ENCODE data around the gene FXYD6. TPM values are rescaled to one million over a fixed set of nuclear protein-coding genes. Genes with fewer than 3 reads are reported as not detected.

FXYD6 gene
- total RNA-seq, 1 donor = 1.3 TPM

GRCh38 chr11:117822074-117823033, 54.1 kb downstream of the FXYD6 start:
- TF ChIP-seq CTCF (IDR thresholded peaks at IDR 0.05; ENCODE audit: insufficient read depth, low read length) = peak; percentile 59
- no peak for DNase-seq (ENCODE audit: low read depth)
- H3K4me3 ChIP-seq (ENCODE audit: low read depth, low read length) = no peak overlapping the region

- no peak overlapping the region for H3K4me3 ChIP-seq (ENCODE audit: low read depth, low read length)
- TF ChIP-seq CTCF (IDR thresholded peaks at IDR 0.05; ENCODE audit: insufficient read depth, low read length) = no peak
- no peak for DNase-seq (ENCODE audit: low read depth)
Measured at GRCh38 chr11:117821431-117821830, 55.0 kb downstream of the FXYD6 start.

GRCh38 chr11:117820516-117820915, 55.9 kb downstream of the FXYD6 start:
- no peak for DNase-seq (ENCODE audit: low read depth)
- no peak overlapping the region for H3K4me3 ChIP-seq (ENCODE audit: low read depth, low read length)
- no peak for TF ChIP-seq CTCF (IDR thresholded peaks at IDR 0.05; ENCODE audit: insufficient read depth, low read length)

GRCh38 chr11:117820071-117820470, 56.4 kb downstream of the FXYD6 start:
- H3K4me3 ChIP-seq (ENCODE audit: low read depth, low read length) = no peak overlapping the region
- TF ChIP-seq CTCF (IDR thresholded peaks at IDR 0.05; ENCODE audit: insufficient read depth, low read length) = no peak
- DNase-seq (ENCODE audit: low read depth) = no peak

- no peak overlapping the region for H3K4me3 ChIP-seq (ENCODE audit: low read depth, low read length)
- TF ChIP-seq CTCF (IDR thresholded peaks at IDR 0.05; ENCODE audit: insufficient read depth, low read length) = peak; percentile 77
Measured at GRCh38 chr11:117819096-117820040, 57.1 kb downstream of the FXYD6 start.

GRCh38 chr11:117818041-117818873, 58.2 kb downstream of the FXYD6 start:
- no peak for TF ChIP-seq CTCF (IDR thresholded peaks at IDR 0.05; ENCODE audit: insufficient read depth, low read length)
- H3K4me3 ChIP-seq (ENCODE audit: low read depth, low read length) = no peak overlapping the region
- no peak for DNase-seq (ENCODE audit: low read depth)

More at GRCh38 chr11:117819096-117820040, 57.1 kb downstream of the FXYD6 start:
- DNase-seq (ENCODE audit: low read depth) = peak; percentile 71
